SK-N-MC (cell line): Measurements from ENCODE around the gene PRDM15.
A peak's percentile ranks its signal among the peaks of the same experiment; 100 is the strongest.

ENCODE experiments used
- DNase-seq: peaks from one replicate; pipeline ENCODE4 v3.0.0-alpha.2; 2011; ENCODE audit warnings: low read depth, low spot score
- H3K27ac ChIP-seq: fragments of 200-600 bp; sonication (generic); 2 replicates; pipeline ENCODE4 v1.5.1; 2016; ENCODE audit warnings: mixed run types
- H3K36me3 ChIP-seq: fragments of 200-600 bp; sonication (generic); 2 replicates; pipeline ENCODE4 v1.6.1; 2017; ENCODE audit warnings: antibody characterized with exemption, low read length, mixed read lengths; ENCODE audit not compliant: insufficient read depth
- H3K4me3 ChIP-seq: fragments of 200-600 bp; sonication (generic); 2 replicates; pipeline ENCODE4 v1.5.1; 2016
- H3K9ac ChIP-seq: fragments of 200-600 bp; sonication (generic); 2 replicates; pipeline ENCODE4 v1.8.0; 2017; ENCODE audit warnings: mixed run types, mixed read lengths; ENCODE audit not compliant: insufficient read length
- H3K9me3 ChIP-seq: fragments of 200-600 bp; sonication (generic); 2 replicates; pipeline ENCODE4 v1.6.1; 2017; ENCODE audit warnings: low read depth, mild to moderate bottlenecking, antibody characterized with exemption, low read length, moderate library complexity, mixed read lengths
- EZH2 ChIP-seq: fragments of 200-600 bp; sonication (generic); IDR thresholded peaks from one replicate; pipeline ENCODE4 v1.6.1; 2017; ENCODE audit warnings: antibody characterized with exemption
- FOXP2 ChIP-seq: optimal IDR thresholded peaks from 2 replicates; pipeline ENCODE3; 2011; ENCODE audit warnings: mild to moderate bottlenecking, moderate library complexity; ENCODE audit not compliant: insufficient read depth; ENCODE audit errors: extremely low read length, control extremely low read depth
- POLR2AphosphoS5 ChIP-seq: IDR thresholded peaks from 2 replicates; pipeline ENCODE4 v1.6.1; 2012; ENCODE audit warnings: mild to moderate bottlenecking, low read depth, low read length, borderline replicate concordance

Gene PRDM15

DNA sequence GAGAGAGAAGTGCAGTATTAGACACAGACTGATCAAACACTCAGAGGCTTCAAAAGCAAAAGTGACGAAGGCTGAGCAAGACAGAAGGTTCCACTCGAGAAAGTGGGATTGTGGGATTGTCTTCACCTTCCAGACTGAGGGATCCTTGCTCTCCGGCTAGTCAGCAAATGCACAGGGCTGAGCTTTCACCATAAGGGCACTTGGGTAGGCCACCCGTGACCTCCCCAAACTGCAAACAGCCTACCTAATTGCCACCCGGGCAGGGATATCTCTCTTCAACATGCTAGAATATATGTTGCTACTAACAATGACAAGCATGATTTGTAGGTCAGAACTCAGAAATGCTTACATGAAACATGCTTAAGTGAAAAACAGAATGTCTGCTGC, 77.0 kb downstream of the PRDM15 start:
- no peak for DNase-seq
- H3K27ac ChIP-seq, result peak overlapping the region; percentile 48
- H3K9ac ChIP-seq, result peak overlapping the region; percentile 30
- H3K9me3 ChIP-seq, result no peaks in the 10 kb centered on the region
- H3K4me3 ChIP-seq, result peak overlapping the region; percentile 5; the same call in 1 of the 2 replicates
- peaks cover 24% of the 10 kb centered on the region for H3K36me3 ChIP-seq
- TF ChIP-seq POLR2AphosphoS5, result no peak

- TF ChIP-seq POLR2AphosphoS5 (no peak), FOXP2 (no peak), EZH2 (no peak)
- Histone ChIP-seq H3K9ac (no peak overlapping the region), H3K4me3 (peak overlapping the region; percentile 5; the same call in 1 of the 2 replicates), H3K9me3 (no peaks in the 10 kb centered on the region), H3K36me3 (peaks cover 24% of the 10 kb centered on the region), H3K27ac (peak overlapping the region; percentile 48)
- no peak for DNase-seq
These were observed 77.6 kb downstream of the PRDM15 start for GRCh38 chr21:41801321-41802197.

- no peak overlapping the region for H3K9ac ChIP-seq
- TF ChIP-seq POLR2AphosphoS5, result no peak
- TF ChIP-seq EZH2, result no peak
- no peak for TF ChIP-seq FOXP2
- peaks cover 24% of the 10 kb centered on the region for H3K36me3 ChIP-seq
These were observed 78.5 kb downstream of the PRDM15 start for GRCh38 chr21:41800425-41801320.

GRCh38 chr21:41799763-41800162, 79.4 kb downstream of the PRDM15 start:
- H3K9ac ChIP-seq, result no peak overlapping the region
- no peak for DNase-seq
- H3K4me3 ChIP-seq, result no peak overlapping the region
- no peak overlapping the region for H3K27ac ChIP-seq
- H3K9me3 ChIP-seq, result no peaks in the 10 kb centered on the region
- peaks cover 22% of the 10 kb centered on the region for H3K36me3 ChIP-seq
- TF ChIP-seq EZH2 (no peak), FOXP2 (no peak), POLR2AphosphoS5 (no peak)

More at GRCh38 chr21:41800425-41801320, 78.5 kb downstream of the PRDM15 start:
- H3K4me3 ChIP-seq, result no peak overlapping the region
- peak overlapping the region; percentile 42; the same call in 1 of the 2 replicates for H3K27ac ChIP-seq
- no peaks in the 10 kb centered on the region for H3K9me3 ChIP-seq
- DNase-seq, result no peak

- DNase-seq, result no peak
- TF ChIP-seq FOXP2 (no peak), POLR2AphosphoS5 (no peak), EZH2 (no peak)
- Histone ChIP-seq H3K36me3 (peaks cover 22% of the 10 kb centered on the region), H3K9me3 (no peaks in the 10 kb centered on the region; the same call in 1 of the 2 replicates), H3K27ac (no peak overlapping the region), H3K9ac (no peak overlapping the region), H3K4me3 (no peak overlapping the region)
These were observed 80.8 kb downstream of the PRDM15 start for GRCh38 chr21:41798326-41798725.

DNA sequence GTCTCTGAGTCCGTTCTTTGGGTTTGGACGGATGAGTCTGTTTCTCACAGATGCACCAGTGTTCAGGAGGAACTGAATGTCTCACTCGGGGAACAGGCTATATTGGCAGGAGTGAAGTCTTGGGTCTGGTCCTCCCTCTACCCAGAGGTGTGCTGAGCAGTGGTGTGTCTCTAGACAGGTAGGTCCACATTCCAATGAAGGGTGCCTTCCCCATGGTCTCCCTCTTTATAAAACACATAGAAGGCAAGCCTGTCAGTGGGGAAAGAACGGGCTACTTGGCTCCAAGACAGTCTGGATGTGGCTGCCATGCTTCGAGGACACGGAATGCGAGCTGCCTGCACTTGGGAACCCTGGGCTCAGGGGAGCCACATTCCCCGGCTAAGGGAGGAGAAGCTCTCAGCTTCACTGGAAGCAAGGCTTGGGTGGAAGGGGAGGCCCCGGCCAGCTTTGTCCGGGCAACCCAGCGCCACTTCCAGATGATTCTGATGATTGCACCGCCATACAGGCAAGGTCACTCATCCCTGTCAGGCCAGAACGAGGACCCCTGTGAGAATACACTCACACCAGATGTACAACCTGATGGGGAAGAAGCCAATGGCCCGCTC, 82.6 kb downstream of the PRDM15 start:
- TF ChIP-seq POLR2AphosphoS5 (no peak), FOXP2 (no peak), EZH2 (no peak)
- no peak overlapping the region for H3K27ac ChIP-seq
- DNase-seq, result no peak
- H3K9ac ChIP-seq, result no peak overlapping the region
- H3K36me3 ChIP-seq, result peaks cover 21% of the 10 kb centered on the region
- no peak overlapping the region for H3K4me3 ChIP-seq
- H3K9me3 ChIP-seq, result no peaks in the 10 kb centered on the region; the same call in 1 of the 2 replicates

DNA sequence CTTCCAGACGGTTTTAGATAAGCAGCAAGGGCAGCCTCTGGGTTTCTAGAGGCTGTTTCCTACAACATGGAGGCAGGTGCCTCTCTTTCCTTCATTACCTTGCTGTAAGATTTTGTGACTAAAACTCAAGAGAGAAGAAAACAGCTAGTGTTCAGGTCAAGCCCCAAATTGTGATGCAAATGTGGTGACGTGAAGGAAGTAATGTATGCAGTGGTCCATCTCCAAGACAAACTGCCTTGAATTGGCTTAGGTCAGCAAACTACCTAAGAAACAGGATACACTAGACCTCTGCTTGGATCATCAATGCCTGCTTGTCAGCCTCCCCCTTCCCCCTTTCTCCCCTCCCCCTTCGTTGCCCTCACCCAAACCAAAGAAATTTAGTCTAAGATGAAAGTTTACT, 83.4 kb downstream of the PRDM15 start:
- H3K4me3 ChIP-seq, result no peak overlapping the region
- H3K27ac ChIP-seq, result no peak overlapping the region
- no peak for DNase-seq
- no peaks in the 10 kb centered on the region; the same call in 1 of the 2 replicates for H3K9me3 ChIP-seq
- peaks cover 12% of the 10 kb centered on the region for H3K36me3 ChIP-seq
- no peak overlapping the region for H3K9ac ChIP-seq
- no peak for TF ChIP-seq EZH2
- no peak for TF ChIP-seq FOXP2
- no peak for TF ChIP-seq POLR2AphosphoS5

DNA sequence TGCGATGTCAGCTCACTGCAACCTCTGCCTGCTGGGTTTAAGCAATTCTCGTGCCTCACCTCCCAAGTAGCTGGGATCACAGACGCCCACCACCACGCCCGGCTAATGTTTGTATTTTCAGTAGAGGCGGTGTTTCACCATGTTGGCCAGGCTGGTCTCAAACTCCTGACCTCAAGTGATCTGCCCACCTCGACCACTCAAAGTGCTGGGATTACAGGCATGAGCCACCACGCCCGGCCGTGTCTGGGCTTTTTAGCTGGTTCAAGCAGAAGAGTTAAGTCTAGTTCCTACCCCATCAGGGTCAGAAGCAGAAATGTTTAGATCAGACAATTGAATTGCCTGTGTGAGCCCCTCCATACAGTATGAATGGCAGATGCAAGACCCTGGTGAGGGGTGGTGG, 84.5 kb downstream of the PRDM15 start:
- no peak for DNase-seq
- no peak overlapping the region for H3K9ac ChIP-seq
- TF ChIP-seq POLR2AphosphoS5 (no peak), FOXP2 (no peak), EZH2 (no peak)
- H3K27ac ChIP-seq, result no peak overlapping the region
- no peak overlapping the region for H3K4me3 ChIP-seq
- no peaks in the 10 kb centered on the region; the same call in 1 of the 2 replicates for H3K9me3 ChIP-seq
- H3K36me3 ChIP-seq, result peaks cover 6% of the 10 kb centered on the region; the same call in 1 of the 2 replicates
